GM18858 (cell line): Measurements from ENCODE around the gene NDUFB10.
"Not testable (repeated sequence)": the region's sequence is repeated elsewhere in the genome, so short reads cannot be mapped to it uniquely, and the experiment has no call there.

Experiments used
- ATAC-seq: cut with Tn5 transposase; IDR thresholded peaks from one replicate; pipeline ENCODE4 v1.9.1; 2021; ENCODE audit not compliant: unreplicated experiment

Gene NDUFB10

GRCh38 chr16:1923299-1924034 lies 35.9 kb upstream of the NDUFB10 start:
- no peak for ATAC-seq

GRCh38 chr16:1924095-1924494 lies 35.2 kb upstream of the NDUFB10 start:
- ATAC-seq, result no peak

- no peak for ATAC-seq
Measured at GRCh38 chr16:1926271-1926670, 33.1 kb upstream of the NDUFB10 start.

GRCh38 chr16:1929105-1929504 lies 30.2 kb upstream of the NDUFB10 start:
- peak; percentile 10 for ATAC-seq

DNA sequence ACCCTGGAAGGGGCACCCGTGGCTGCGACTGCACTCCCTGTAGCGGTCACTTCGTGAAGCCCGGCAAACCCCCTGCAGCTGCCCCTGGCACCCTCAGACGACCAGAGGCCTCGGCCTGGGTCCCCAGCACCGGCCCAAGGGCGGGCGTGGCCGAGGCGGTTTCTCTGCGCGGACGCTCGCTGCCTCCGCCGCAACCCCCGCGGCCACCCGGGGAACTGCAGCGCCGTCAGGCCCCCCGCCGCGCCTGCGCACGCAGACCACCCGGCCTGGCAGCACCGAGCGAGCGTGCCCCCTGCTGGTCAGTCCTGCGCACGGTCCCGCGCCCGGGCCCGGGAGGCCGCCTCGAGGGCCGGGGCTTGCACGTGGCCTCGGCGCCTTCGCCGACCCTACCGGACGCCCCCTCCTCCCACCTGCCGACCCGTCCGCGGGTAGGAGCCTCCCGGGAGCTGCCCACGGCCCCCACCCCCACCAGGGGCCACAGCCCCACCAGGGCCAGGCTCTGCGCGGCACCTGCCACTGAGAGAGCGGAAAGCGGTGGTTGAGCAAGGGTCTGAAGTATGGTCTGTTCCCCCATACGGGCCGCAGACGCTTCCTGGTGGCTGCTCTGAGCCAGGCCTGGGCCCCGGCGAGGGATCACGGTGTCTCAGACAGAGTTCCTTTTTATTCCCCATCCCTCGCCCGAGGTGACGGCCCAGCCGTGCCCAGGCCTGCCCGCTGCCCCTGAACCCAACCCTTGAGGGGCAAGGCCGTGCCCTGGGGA lies 29.6 kb upstream of the NDUFB10 start:
- ATAC-seq, result peak; percentile 66

DNA sequence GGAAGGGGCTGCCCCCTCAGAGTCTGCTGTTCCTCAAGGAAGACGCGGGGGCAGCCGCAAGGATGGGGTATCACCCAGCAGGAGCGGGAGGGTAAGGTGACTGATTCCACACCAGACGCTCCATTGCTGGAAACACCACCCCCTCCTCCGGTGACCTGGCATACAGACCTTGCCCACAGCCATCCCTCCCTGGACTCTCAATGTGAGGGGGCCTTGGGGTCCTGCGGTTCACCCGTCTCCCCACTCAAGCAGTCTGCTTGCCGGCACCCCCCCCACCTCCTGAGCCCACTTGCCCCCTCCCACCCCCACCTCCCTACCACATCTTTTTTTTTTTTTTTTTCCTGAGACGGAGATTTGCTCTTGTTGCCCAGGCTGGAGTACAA lies 29.0 kb upstream of the NDUFB10 start:
- no peak for ATAC-seq

DNA sequence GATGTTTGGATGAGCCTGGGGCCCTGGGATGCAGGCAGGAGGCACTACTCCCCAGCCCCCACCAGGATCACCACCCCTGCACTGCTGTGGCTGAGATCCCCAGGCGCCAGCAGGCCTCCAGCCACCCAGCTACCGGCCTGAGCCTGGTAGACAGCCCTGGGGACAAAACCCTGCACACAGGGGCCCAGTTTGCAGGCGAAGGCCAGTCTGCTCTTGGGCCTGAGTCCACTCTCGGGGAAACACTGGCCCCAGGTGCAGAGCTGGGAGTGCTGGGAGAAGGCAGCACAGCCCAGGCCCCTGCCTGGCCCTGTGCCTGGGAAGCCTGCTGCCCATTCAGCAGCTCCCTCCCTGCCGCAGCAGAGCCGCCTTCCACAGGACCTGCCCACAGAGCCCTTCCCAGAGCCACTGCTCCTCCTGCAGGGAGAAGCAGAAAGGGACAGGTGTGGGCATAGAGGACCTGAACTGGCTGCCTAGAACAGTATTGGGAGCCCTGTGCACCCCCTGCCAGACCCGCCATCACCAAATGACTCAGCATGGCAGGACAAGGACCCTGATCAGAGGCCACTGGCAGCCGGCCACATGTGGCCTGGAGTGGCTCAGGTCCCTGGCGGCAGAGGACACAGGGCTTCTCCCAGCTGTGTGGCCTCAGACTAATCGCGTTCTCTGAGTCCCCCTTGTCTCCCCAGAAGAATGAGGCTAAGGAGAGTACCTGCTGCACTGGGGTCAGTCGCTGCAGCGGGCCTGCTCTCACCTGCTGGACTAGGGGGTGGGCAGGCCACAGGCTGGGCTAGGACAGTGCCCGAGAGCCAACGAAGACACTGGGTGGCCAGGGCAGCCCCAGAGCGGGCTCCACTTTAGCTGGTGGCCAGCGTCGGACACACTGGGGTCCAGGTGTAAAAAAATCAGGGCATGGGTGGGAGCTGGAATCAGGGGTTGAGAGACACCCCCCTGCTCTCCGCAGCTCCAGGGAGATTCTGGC lies 27.0 kb upstream of the NDUFB10 start:
- ATAC-seq, result no peak

DNA sequence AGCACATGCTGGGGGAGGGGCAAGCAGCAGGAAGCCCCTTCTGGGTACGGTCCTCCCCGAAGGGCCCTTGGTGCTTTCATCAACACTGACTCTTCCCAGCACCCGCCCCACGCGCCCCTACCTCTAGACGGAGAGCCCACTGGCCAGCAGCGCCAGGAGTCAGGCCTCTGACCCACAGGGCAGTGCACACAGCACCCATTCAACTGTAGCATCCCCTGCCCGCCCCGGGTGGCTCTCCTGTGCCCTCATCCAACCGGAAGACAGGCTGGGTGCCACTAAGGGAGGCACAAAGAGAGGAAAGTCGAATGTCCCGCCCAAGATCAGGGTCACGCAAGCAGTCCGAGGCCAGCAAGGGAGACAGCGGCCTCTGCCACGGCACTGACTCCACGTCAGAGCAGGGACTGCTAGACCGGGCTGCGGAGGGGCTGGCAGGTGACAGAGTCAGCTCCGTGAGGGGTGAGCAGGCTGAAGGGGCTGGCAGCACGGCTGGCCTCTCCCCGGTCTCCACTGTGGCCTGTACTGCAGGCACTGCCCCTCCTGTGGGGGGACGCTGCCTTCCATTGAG lies 26.2 kb upstream of the NDUFB10 start:
- ATAC-seq, result no peak

GRCh38 chr16:1936945-1937479 lies 22.3 kb upstream of the NDUFB10 start:
- no peak for ATAC-seq

DNA sequence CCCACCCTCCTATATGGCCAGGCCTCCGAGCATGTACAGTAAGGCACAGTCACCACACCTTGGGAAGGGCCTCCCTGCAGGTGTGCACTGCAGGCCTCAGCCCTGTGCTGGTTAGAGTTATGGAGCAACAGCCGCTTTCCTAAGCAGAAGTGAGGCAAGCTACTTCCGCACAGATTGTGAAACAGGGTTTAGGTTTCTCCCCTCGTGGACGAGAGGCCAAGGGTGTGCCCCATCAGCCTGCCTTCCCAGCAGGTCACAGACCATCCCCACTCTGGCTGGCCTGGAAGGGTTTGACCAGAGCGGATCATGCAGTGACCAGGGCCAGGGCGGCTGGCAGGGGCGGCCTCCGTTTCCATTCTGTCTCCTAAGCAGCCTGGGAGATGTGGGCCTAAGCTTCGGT lies 21.0 kb upstream of the NDUFB10 start:
- ATAC-seq, result no peak

DNA sequence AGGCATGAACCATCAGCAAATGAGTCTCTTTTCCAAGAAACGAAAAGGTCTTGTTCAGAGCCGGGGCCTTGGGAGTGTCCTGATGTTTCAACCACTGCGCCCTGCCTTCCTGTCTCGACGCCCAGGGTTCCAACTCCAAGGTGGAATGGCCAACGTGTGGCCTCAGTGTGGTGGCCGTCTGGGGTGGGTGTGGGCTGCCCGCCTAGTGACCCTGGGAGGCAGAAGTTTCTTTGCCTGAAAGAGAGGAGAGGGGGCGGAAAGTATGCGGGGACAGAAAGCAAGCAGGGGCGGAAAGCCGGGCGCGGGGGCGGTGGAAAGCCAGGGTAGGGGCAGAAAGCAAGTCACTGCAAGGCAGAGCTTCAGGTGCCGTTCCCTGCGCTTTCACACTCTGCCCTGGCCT lies 20.4 kb upstream of the NDUFB10 start:
- ATAC-seq, result no peak

DNA sequence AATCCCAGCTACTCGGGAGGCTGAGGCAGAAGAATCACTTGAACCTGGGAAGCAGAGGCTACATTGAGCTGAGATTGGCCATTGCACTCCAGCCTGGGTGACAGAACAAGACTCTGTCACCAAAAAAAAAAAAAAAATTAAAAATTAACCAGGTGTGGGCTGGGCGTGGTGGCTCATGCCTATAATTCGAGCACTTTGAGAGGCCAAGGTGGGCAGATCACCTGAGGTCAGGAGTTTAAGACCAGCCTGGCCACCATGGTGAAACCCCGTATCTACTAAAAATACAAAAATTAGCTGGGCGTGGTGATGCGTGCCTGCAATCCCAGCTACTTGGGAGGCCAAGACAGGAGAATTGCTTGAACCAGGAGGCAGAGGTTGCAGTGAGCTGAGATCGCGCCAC lies 19.5 kb upstream of the NDUFB10 start:
- ATAC-seq, result not testable (repeated sequence)

DNA sequence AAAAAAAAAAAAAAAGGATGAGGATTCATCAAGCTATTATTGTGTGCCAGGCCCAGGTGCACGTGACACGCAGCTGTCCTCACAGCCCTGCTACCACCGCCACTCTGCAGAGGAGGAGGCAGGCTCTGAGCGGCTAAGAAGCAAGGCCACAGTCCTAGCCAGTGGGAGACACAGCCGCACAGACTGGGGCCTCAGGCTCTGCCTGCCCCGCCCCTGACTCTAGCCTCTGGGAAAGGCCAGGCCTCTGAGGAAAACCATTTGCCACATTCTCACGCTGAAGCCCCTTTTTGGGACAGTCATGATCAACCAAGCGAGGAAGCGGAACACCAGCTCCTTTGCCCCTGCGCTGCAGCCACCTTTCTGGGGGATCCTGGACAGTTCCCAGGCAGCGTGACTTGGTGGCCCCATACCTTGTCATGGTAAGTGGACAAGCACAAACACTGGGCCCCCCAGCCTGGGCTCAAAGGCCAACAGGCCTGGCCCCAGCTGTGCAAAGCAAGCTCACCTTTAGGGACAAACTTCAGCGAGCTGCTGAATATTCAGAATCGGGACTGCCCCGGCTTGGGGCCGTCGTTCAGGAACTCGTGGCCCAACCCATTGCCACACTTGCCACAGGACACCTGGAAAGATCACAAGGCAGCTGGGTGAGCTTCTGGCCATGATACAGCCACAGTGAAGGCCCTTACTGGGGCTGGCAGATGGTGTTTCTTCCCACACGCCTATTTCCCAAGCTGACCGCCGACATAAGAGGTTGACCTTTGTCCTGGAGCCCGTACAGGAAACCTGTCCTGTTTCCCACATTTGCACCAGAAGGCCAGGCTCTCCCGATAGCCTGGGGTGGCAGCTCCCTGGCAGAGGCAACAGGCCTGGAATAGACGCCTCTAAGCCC lies 18.8 kb upstream of the NDUFB10 start:
- ATAC-seq, result no peak

- no peak for ATAC-seq
Measured at GRCh38 chr16:1941162-1942046, 17.9 kb upstream of the NDUFB10 start.

GRCh38 chr16:1942047-1942809 lies 17.1 kb upstream of the NDUFB10 start:
- ATAC-seq, result no peak

GRCh38 chr16:1942810-1943726 lies 16.3 kb upstream of the NDUFB10 start, which contains the start of gene MSRB1:
Gene MSRB1, minus strand, starts transcription at chr16:1943199. Its CDS starts 43 bp downstream, at chr16:1943156.
- ATAC-seq, result peak; percentile 71
